GM21717 (cell line): ENCODE measurements around the gene RPL12.

ENCODE experiments used
- ATAC-seq: cut with Tn5 transposase; IDR thresholded peaks from one replicate; pipeline ENCODE4 v1.9.1; 2021; ENCODE audit warnings: mild to moderate bottlenecking, moderate library complexity; ENCODE audit not compliant: unreplicated experiment

The RPL12 gene

GRCh38 chr9:127407492-127407843 is 43.7 kb downstream of the RPL12 start:
- no peak for ATAC-seq

- no peak for ATAC-seq
Observed at GRCh38 chr9:127406799-127407491, 44.3 kb downstream of the RPL12 start.

- no peak for ATAC-seq
Observed at GRCh38 chr9:127405344-127406125, 45.7 kb downstream of the RPL12 start.

- no peak for ATAC-seq
Observed at GRCh38 chr9:127404631-127405030, 46.6 kb downstream of the RPL12 start.

GRCh38 chr9:127403507-127404192 is 47.6 kb downstream of the RPL12 start:
- ATAC-seq = no peak

- no peak for ATAC-seq
Observed at GRCh38 chr9:127402401-127403090, 48.7 kb downstream of the RPL12 start.

- ATAC-seq = no peak
Observed at GRCh38 chr9:127399736-127400269, 51.4 kb downstream of the RPL12 start.

GRCh38 chr9:127398715-127399400 is 52.3 kb downstream of the RPL12 start:
- no peak for ATAC-seq

- ATAC-seq = no peak
Observed at GRCh38 chr9:127398275-127398647, 52.9 kb downstream of the RPL12 start.
